ENCODE measurements around the gene PSTPIP1.

The PSTPIP1 gene

GRCh38 chr15:76983590-76984375, 11.1 kb upstream of the PSTPIP1 start:
- Histone ChIP-seq H3K27me3 (ENCODE audit: low read depth, low read length) (no peaks in the 10 kb centered on the region), H2AFZ (ENCODE audit: low read depth, low read length) (peak overlapping the region; percentile 1; the same call in 1 of the 2 replicates), H3K4me1 (ENCODE audit: low read length) (peaks cover 36% of the 10 kb centered on the region), H3K4me3 (ENCODE audit: low read length) (no peak overlapping the region), H3K79me2 (ENCODE audit: low read length) (no peaks in the 10 kb centered on the region), H4K20me1 (ENCODE audit: insufficient read depth, low read length) (no peaks in the 10 kb centered on the region), H3K36me3 (replicated peaks; ENCODE audit: low read depth, low read length) (no peaks in the 10 kb centered on the region), H3K9me3 (ENCODE audit: insufficient read depth, low read length) (no peaks in the 10 kb centered on the region), H3K4me2 (ENCODE audit: low read length) (peak overlapping the region; percentile 44), H3K9ac (ENCODE audit: low read length) (no peak overlapping the region), H3K27ac (ENCODE audit: low read length) (no peak overlapping the region; the same call in 1 of the 2 replicates)
- TF ChIP-seq CTCF (IDR thresholded peaks at IDR 0.05; ENCODE audit: low read depth, low read length) (no peak), EZH2phosphoT487 (IDR thresholded peaks at IDR 0.05; ENCODE audit: low read depth) (no peak)

DNA sequence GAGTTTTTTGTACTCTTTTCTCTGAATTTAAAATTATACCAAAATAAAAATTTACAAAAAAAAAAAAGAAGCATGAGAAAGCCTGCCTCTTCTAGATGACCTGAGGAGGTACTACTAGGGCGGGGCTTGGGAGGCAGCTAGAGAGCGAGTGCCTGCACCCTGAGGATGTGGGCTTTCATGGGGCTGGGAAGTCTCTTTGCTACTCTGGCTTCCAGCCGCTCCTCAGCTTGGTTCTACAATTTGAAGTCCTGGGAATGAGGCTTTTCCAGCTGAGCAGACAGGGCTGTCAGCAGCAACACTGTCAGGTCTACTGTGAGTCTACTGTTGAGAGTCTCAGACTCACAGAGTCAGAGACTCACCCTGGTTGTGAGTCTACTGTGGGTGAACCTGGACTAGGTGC, 8.2 kb upstream of the PSTPIP1 start:
- peaks cover 58% of the 10 kb centered on the region for H3K4me1 ChIP-seq (ENCODE audit: low read length)
- no peak overlapping the region for H3K27ac ChIP-seq (ENCODE audit: low read length)
- H3K4me2 ChIP-seq (ENCODE audit: low read length) = no peak overlapping the region
- TF ChIP-seq CTCF (IDR thresholded peaks at IDR 0.05; ENCODE audit: low read depth, low read length) (no peak), EZH2phosphoT487 (IDR thresholded peaks at IDR 0.05; ENCODE audit: low read depth) (no peak)
- no peak overlapping the region for H2AFZ ChIP-seq (ENCODE audit: low read depth, low read length)
- H3K27me3 ChIP-seq (ENCODE audit: low read depth, low read length) = no peaks in the 10 kb centered on the region
- H3K36me3 ChIP-seq (replicated peaks; ENCODE audit: low read depth, low read length) = no peaks in the 10 kb centered on the region
- no peak overlapping the region for H3K9ac ChIP-seq (ENCODE audit: low read length)
- H3K9me3 ChIP-seq (ENCODE audit: insufficient read depth, low read length) = no peaks in the 10 kb centered on the region
- H3K4me3 ChIP-seq (ENCODE audit: low read length) = no peak overlapping the region
- H3K79me2 ChIP-seq (ENCODE audit: low read length) = no peaks in the 10 kb centered on the region
- H4K20me1 ChIP-seq (ENCODE audit: insufficient read depth, low read length) = no peaks in the 10 kb centered on the region

DNA sequence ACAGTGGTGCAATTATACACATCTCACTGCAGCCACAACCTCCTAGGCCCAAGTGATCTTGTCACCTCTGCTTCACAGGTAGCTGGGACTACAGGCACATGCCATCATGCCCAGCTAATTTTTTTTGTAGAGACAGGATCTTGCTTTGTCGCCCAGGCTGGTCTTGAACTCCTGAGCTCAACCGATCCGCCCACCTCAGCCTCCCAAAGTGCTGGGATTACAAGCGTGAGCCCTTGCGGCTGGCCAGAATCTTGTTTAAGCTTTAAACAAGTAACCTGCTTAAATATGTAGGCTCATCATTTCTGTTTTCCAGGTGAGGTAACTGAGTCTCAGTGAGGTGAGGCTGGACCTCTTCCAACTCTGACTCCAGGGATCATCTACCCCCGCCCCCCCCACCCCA, 7.7 kb upstream of the PSTPIP1 start:
- no peaks in the 10 kb centered on the region for H3K36me3 ChIP-seq (replicated peaks; ENCODE audit: low read depth, low read length)

More for the DNA sequence above, 7.7 kb upstream of the PSTPIP1 start:
- Histone ChIP-seq H3K4me2 (ENCODE audit: low read length) (no peak overlapping the region), H3K4me1 (ENCODE audit: low read length) (peaks cover 59% of the 10 kb centered on the region), H2AFZ (ENCODE audit: low read depth, low read length) (no peak overlapping the region), H3K9me3 (ENCODE audit: insufficient read depth, low read length) (no peaks in the 10 kb centered on the region), H3K27ac (ENCODE audit: low read length) (peak overlapping the region; percentile 87; the same call in 1 of the 2 replicates), H3K9ac (ENCODE audit: low read length) (no peak overlapping the region), H3K4me3 (ENCODE audit: low read length) (no peak overlapping the region), H4K20me1 (ENCODE audit: insufficient read depth, low read length) (no peaks in the 10 kb centered on the region), H3K27me3 (ENCODE audit: low read depth, low read length) (no peaks in the 10 kb centered on the region), H3K79me2 (ENCODE audit: low read length) (no peaks in the 10 kb centered on the region)
- no peak for TF ChIP-seq CTCF (IDR thresholded peaks at IDR 0.05; ENCODE audit: low read depth, low read length)
- no peak for TF ChIP-seq EZH2phosphoT487 (IDR thresholded peaks at IDR 0.05; ENCODE audit: low read depth)
